Naive thymus-derived CD8-positive, alpha-beta T cell (primary cell): ENCODE data around the gene SLC25A11. TPM values are rescaled to one million over a fixed set of nuclear protein-coding genes. Genes with fewer than 3 reads are reported as not detected.
A peak's percentile ranks its signal among the peaks of the same experiment; 100 is the strongest.
"Not testable (repeated sequence)": the region's sequence is repeated elsewhere in the genome, so short reads cannot be mapped to it uniquely, and the experiment has no call there.

Experiments
- ATAC-seq, 2 donors: fragments of 150-1000 bp; cut with Tn5 transposase in 1 of 2; sonication (Bioruptor Pico), chemical (Tn5 transposase) in 1 of 2; 1 replicate in 1 of 2; 2 replicates in 1 of 2; pipeline ENCODE4 v1.10.0; 2021; ENCODE audit warnings: mild to moderate bottlenecking in 2 of 2, moderate library complexity in 2 of 2
- POLR2A ChIA-PET: fragments of 350-600 bp; sonication (Branson Sonifier 250); formaldehyde crosslinking; loops from one replicate; lab custom pipeline; 2021; ENCODE audit warnings: antibody characterized with exemption; lab: Charles Lee
- DNase-seq, 10 donors: peaks; one replicate each; pipeline versions ENCODE4 v3.0.0 to v3.0.0-alpha.2; 2020 to 2022
- H3K27ac Mint-ChIP-seq, 10 donors: one replicate each; pipeline ENCODE4 v1.8.0; 2020 to 2022; ENCODE audit warnings: mild to moderate bottlenecking in 10 of 10, mixed read lengths in 10 of 10, moderate library complexity in 4 of 10, inconsistent platforms in 1 of 10
- H3K27me3 Mint-ChIP-seq, 5 donors: one replicate each; pipeline ENCODE4 v1.8.0; 2021 to 2022; ENCODE audit warnings: mixed read lengths in 5 of 5
- H3K36me3 Mint-ChIP-seq, 3 donors: one replicate each; pipeline ENCODE4 v1.8.0; 2020 to 2022; ENCODE audit warnings: mixed read lengths in 3 of 3, mild to moderate bottlenecking in 2 of 3, inconsistent platforms in 1 of 3
- H3K4me1 Mint-ChIP-seq, 4 donors: one replicate each; pipeline ENCODE4 v1.8.0; 2021 to 2022; ENCODE audit warnings: mixed read lengths in 4 of 4
- H3K4me3 Mint-ChIP-seq, 10 donors: one replicate each; pipeline ENCODE4 v1.8.0; 2020 to 2022; ENCODE audit warnings: mild to moderate bottlenecking in 10 of 10, mixed read lengths in 10 of 10, moderate library complexity in 6 of 10, inconsistent platforms in 1 of 10
- H3K9me3 Mint-ChIP-seq, 9 donors: one replicate each; pipeline ENCODE4 v1.8.0; 2020 to 2022; ENCODE audit warnings: mixed read lengths in 9 of 9, mild to moderate bottlenecking in 3 of 9, inconsistent platforms in 1 of 9, moderate library complexity in 1 of 9
- polyA plus RNA-seq, 3 donors: library from polyadenylated mRNA; unstranded; fragments of 300-500 nt; fragmentation: Illumina TruSeq; gene quantifications; one replicate each; pipeline ENCODE4 v1.2.3, GENCODE V29; 2021
- total RNA-seq, 8 experiments: library from RNA in 2 of 8; stranded (reverse) in 2 of 8; gene quantifications; one replicate each; pipeline ENCODE4 v1.2.3 and lab custom pipeline; 2021 to 2026

SLC25A11 gene
- total and polyA plus RNA-seq, 5 experiments from 2014 or later, result 42.5 to 78.6 (median 75.3) TPM

- DNase-seq, result no peak
- POLR2A ChIA-PET, result interaction anchor here (0.7 to 1.6 kb wide), 5 partner anchors 12 to 177 kb away, joined by 3 to 4 read pairs (median 3); no protein-coding TSS in a partner anchor
- no peak for ATAC-seq
- H3K27ac Mint-ChIP-seq, result peak overlapping the region in 6 of 10 donors; percentile 41 to 88 (median 60)
- peaks cover 38 to 59% (median 42%) of the 10 kb centered on the region in 4 donors for H3K4me1 Mint-ChIP-seq
- peaks cover 2 to 36% (median 6%) of the 10 kb centered on the region in 3 donors for H3K36me3 Mint-ChIP-seq
- H3K27me3 Mint-ChIP-seq, result no peaks in the 10 kb centered on the region
- H3K4me3 Mint-ChIP-seq, result peak overlapping the region in 6 of 10 donors; percentile 18 to 69 (median 41)
- H3K9me3 Mint-ChIP-seq, result no peaks in the 10 kb centered on the region
These were observed 6.2 kb downstream of the SLC25A11 start for GRCh38 chr17:4933646-4934045.

GRCh38 chr17:4932756-4933155 is 7.1 kb downstream of the SLC25A11 start:
- POLR2A ChIA-PET, result interaction anchor here (1.8 kb wide), 1 partner anchor 9 kb away, joined by 3 read pairs; no protein-coding TSS in a partner anchor
- DNase-seq (no peak), ATAC-seq (no peak)
- H3K9me3 Mint-ChIP-seq, result no peaks in the 10 kb centered on the region
- H3K4me1 Mint-ChIP-seq, result peaks cover 34 to 52% (median 36%) of the 10 kb centered on the region in 4 donors
- no peaks in the 10 kb centered on the region for H3K27me3 Mint-ChIP-seq
- peak overlapping the region in 2 of 10 donors; percentile 1 to 82 for H3K27ac Mint-ChIP-seq
- peaks cover 4 to 36% (median 6%) of the 10 kb centered on the region in 3 donors for H3K36me3 Mint-ChIP-seq
- H3K4me3 Mint-ChIP-seq, result no peak overlapping the region

GRCh38 chr17:4931963-4932362 is 7.9 kb downstream of the SLC25A11 start, which contains the start of gene GP1BA:
GP1BA (plus strand) TSS chr17:4932277; CDS start chr17:4932605, 328 bp downstream.
- peak within 1 kb of the TSS in 1 of 10 donors; percentile 26 for H3K4me3 Mint-ChIP-seq
- POLR2A ChIA-PET, result interaction anchor here (0.6 to 1.8 kb wide), 2 partner anchors 9 to 389 kb away, joined by 3 to 9 read pairs; no protein-coding TSS in a partner anchor
- no peaks in the 10 kb centered on the region for H3K27me3 Mint-ChIP-seq
- peak within 1 kb of the TSS in 5 of 10 donors; percentile 1 to 82 (median 82) for H3K27ac Mint-ChIP-seq
- H3K9me3 Mint-ChIP-seq, result no peaks in the 10 kb centered on the region
- ATAC-seq (no peak), DNase-seq (no peak)
- peaks cover 6 to 32% (median 6%) of the 10 kb centered on the region in 3 donors for H3K36me3 Mint-ChIP-seq
- peaks cover 31 to 46% (median 33%) of the 10 kb centered on the region in 4 donors for H3K4me1 Mint-ChIP-seq

GRCh38 chr17:4928881-4929280 is 11.0 kb downstream of the SLC25A11 start:
- Mint-ChIP-seq H3K4me3 (no peak overlapping the region), H3K4me1 (peaks cover 14 to 25% (median 17%) of the 10 kb centered on the region in 4 donors), H3K36me3 (peaks cover 6 to 30% (median 6%) of the 10 kb centered on the region in 3 donors), H3K27me3 (no peaks in the 10 kb centered on the region), H3K27ac (peak overlapping the region in 2 of 10 donors; percentile 49 to 66), H3K9me3 (no peaks in the 10 kb centered on the region)
- POLR2A ChIA-PET, result interaction anchor here (1.0 kb wide), 1 partner anchor 32 kb away, joined by 3 read pairs; no protein-coding TSS in a partner anchor
- ATAC-seq (no peak), DNase-seq (no peak)

- POLR2A ChIA-PET, result interaction anchor here (0.6 kb wide), 1 partner anchor 21 kb away, joined by 3 read pairs; no protein-coding TSS in a partner anchor
- not testable (repeated sequence) for H3K27me3 Mint-ChIP-seq, H3K9me3 Mint-ChIP-seq, DNase-seq, ATAC-seq, H3K4me3 Mint-ChIP-seq
- peak overlapping the region in 1 of 10 donors; percentile 26 for H3K27ac Mint-ChIP-seq
- H3K4me1 Mint-ChIP-seq, result peaks cover 3 to 12% (median 5%) of the 10 kb centered on the region in 4 donors
- peaks cover 6 to 28% (median 6%) of the 10 kb centered on the region in 3 donors for H3K36me3 Mint-ChIP-seq
These were observed 13.1 kb downstream of the SLC25A11 start for GRCh38 chr17:4926577-4927335.

- no peak overlapping the region for H3K4me3 Mint-ChIP-seq
- no peaks in the 10 kb centered on the region for H3K9me3 Mint-ChIP-seq
- DNase-seq, result no peak
- no peaks in the 10 kb centered on the region for H3K27me3 Mint-ChIP-seq
- POLR2A ChIA-PET, result interaction anchor here (0.7 kb wide), 1 partner anchor 898 kb away, joined by 3 read pairs; no protein-coding TSS in a partner anchor
- peaks cover 0 to 6% (median 3%) of the 10 kb centered on the region in 4 donors for H3K4me1 Mint-ChIP-seq
- H3K27ac Mint-ChIP-seq, result no peak overlapping the region
- no peaks in the 10 kb centered on the region for H3K36me3 Mint-ChIP-seq
- no peak for ATAC-seq
These were observed 18.5 kb downstream of the SLC25A11 start for GRCh38 chr17:4921320-4921719.

GRCh38 chr17:4920351-4921048 is 19.3 kb downstream of the SLC25A11 start:
- Mint-ChIP-seq H3K4me1 (peaks cover 0 to 6% (median 3%) of the 10 kb centered on the region in 4 donors), H3K9me3 (no peaks in the 10 kb centered on the region), H3K4me3 (no peak overlapping the region), H3K27me3 (no peaks in the 10 kb centered on the region), H3K36me3 (no peaks in the 10 kb centered on the region), H3K27ac (no peak overlapping the region)
- no peak for DNase-seq
- POLR2A ChIA-PET, result interaction anchor here (0.6 to 1.0 kb wide), 3 partner anchors 19 to 897 kb away, joined by 3 read pairs; no protein-coding TSS in a partner anchor
- no peak for ATAC-seq

GRCh38 chr17:4919511-4920047 is 20.3 kb downstream of the SLC25A11 start:
- Mint-ChIP-seq H3K4me3 (no peak overlapping the region), H3K9me3 (no peaks in the 10 kb centered on the region), H3K27me3 (no peaks in the 10 kb centered on the region), H3K4me1 (peaks cover 0 to 6% (median 3%) of the 10 kb centered on the region in 4 donors), H3K36me3 (no peaks in the 10 kb centered on the region), H3K27ac (no peak overlapping the region)
- ATAC-seq (no peak), DNase-seq (no peak)
- POLR2A ChIA-PET, result interaction anchor here (0.6 to 0.7 kb wide), 3 partner anchors 195 to 396 kb away, joined by 3 to 5 read pairs (median 4); no protein-coding TSS in a partner anchor

- POLR2A ChIA-PET, result interaction anchor here (0.6 kb wide), 1 partner anchor 9 kb away, joined by 3 read pairs; no protein-coding TSS in a partner anchor
These were observed 25.3 kb downstream of the SLC25A11 start for GRCh38 chr17:4914551-4914950.

GRCh38 chr17:4913994-4914393 is 25.9 kb downstream of the SLC25A11 start:
- DNase-seq, result no peak
- Mint-ChIP-seq H3K27me3 (no peaks in the 10 kb centered on the region), H3K27ac (peak overlapping the region in 1 of 10 donors; percentile 38), H3K9me3 (no peaks in the 10 kb centered on the region), H3K36me3 (no peaks in the 10 kb centered on the region), H3K4me1 (peaks cover 0 to 2% (median 0%) of the 10 kb centered on the region in 4 donors), H3K4me3 (no peak overlapping the region)
- POLR2A ChIA-PET, result interaction anchor here (0.6 to 1.2 kb wide), 3 partner anchors 9 to 180 kb away, joined by 3 to 5 read pairs (median 3); no protein-coding TSS in a partner anchor
- ATAC-seq, result no peak

More at GRCh38 chr17:4914551-4914950, 25.3 kb downstream of the SLC25A11 start:
- H3K36me3 Mint-ChIP-seq, DNase-seq, ATAC-seq, H3K27ac Mint-ChIP-seq, H3K27me3 Mint-ChIP-seq, H3K4me3 Mint-ChIP-seq, H3K4me1 Mint-ChIP-seq, H3K9me3 Mint-ChIP-seq: not testable (repeated sequence)

- H3K27ac Mint-ChIP-seq, result no peak overlapping the region
- no peaks in the 10 kb centered on the region for H3K9me3 Mint-ChIP-seq
- ATAC-seq (peak; percentile 89 to 96), DNase-seq (peak; percentile 44 to 86 (median 70))
- H3K4me3 Mint-ChIP-seq, result no peak overlapping the region
- H3K4me1 Mint-ChIP-seq, result peaks cover 0 to 5% (median under 1%) of the 10 kb centered on the region in 4 donors
- POLR2A ChIA-PET, result interaction anchor here (0.7 to 3.7 kb wide), 11 partner anchors 31 to 267 kb away, joined by 3 to 44 read pairs (median 3); partner anchors contain the start of genes INCA1, KIF1C, PFN1 and RNF167
- H3K36me3 Mint-ChIP-seq, result no peaks in the 10 kb centered on the region
- no peaks in the 10 kb centered on the region for H3K27me3 Mint-ChIP-seq
These were observed 30.9 kb downstream of the SLC25A11 start for GRCh38 chr17:4908711-4909496.
